OCI-M2 (cell line): ENCODE results near the gene MBTPS1.

ENCODE experiments used
- DNase-seq: peaks from one replicate; lab custom pipeline; 2025; ENCODE audit not compliant: unreplicated experiment; lab: John Stamatoyannopoulos, UW

MBTPS1 gene

GRCh38 chr16:84040226-84040822, 76.4 kb downstream of the MBTPS1 start:
- no peak for DNase-seq

DNA sequence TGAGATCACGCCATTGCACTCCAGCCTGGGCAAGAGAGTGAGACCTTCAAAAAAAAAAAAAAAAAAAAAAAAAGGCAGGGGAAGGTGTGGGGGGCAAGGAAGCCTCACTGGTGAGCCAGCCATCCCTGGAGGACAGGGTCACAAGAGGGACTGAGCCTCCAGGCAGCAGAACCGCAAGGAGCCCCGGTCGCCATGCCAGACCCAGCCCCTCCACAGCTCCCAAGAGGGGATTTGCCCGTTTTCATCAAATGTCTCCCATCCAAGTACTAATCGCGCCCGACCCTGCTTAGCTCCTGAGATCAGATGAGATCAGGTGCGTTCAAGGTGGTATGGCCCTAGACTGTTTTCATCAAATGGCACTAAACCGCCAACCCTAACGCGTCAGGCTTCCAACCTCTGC, 77.0 kb downstream of the MBTPS1 start:
- DNase-seq = no peak

- DNase-seq = no peak
Observed at GRCh38 chr16:84038469-84038868, 78.3 kb downstream of the MBTPS1 start.

- DNase-seq = no peak
Observed at GRCh38 chr16:84036982-84037425, 79.7 kb downstream of the MBTPS1 start.

DNA sequence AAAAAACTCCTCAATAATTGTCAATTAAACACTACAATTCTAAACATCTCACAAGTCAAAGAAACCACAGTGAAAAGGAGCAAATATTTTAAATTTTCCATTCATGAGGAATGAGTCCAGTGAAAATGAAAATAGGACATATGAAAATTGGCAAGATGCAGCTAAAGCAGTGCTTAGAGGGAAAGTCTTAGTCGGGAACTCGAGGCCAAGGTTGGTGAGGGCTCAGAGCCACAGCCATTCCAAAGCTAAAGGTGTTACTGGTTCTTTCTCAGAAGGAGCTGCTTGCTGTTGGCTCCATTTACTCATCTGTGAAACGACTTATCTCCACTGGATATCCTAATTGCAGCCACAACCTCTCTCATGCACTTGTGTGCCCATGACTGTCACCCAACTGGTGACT, 80.6 kb downstream of the MBTPS1 start:
- DNase-seq = no peak

- DNase-seq = no peak
Observed at GRCh38 chr16:84034516-84034915, 82.2 kb downstream of the MBTPS1 start.

DNA sequence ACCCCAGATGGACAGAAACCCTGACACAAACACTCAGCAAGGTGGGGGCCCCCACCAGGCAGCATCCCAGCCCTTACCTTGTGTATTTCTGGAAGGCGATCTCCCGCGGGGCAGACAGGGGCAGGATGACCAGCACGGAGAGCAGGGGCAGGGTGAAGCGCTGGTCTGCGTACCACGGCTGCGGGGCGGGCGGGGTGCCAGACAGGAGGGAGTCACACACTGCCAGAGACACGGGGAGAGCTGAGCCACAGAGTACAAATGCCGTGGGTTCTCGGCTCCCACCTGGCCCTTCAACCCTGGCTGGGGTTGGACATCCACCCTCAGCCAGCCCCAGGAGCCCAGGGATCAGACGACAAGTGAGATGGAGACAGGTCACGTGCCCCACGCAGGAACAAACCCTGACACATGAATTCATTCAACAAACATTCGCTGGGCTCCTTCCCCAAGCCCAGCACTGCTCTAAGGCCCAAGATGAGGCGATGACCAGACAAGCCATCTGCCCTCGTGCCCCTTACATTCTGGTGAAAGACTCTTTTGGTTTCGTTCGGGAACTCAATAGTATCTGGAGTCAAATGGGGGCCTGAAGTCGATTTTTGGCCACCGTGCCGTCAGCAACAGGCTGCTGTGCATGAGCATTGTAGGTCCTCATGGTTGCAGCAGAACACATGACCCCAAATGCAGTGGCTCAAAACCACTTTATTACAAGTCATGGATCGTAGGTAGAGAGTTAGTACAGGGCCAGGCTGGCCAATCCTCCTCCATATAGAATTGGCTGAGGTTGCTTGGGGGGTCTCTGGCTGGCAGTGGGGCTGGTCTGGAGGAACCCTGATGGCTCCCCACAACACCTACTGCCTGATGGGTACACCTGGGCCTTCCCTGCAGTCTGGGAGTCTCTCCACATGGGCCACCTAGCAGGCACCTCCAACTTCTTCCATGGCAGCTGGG, 83.2 kb downstream of the MBTPS1 start:
- DNase-seq = no peak

DNA sequence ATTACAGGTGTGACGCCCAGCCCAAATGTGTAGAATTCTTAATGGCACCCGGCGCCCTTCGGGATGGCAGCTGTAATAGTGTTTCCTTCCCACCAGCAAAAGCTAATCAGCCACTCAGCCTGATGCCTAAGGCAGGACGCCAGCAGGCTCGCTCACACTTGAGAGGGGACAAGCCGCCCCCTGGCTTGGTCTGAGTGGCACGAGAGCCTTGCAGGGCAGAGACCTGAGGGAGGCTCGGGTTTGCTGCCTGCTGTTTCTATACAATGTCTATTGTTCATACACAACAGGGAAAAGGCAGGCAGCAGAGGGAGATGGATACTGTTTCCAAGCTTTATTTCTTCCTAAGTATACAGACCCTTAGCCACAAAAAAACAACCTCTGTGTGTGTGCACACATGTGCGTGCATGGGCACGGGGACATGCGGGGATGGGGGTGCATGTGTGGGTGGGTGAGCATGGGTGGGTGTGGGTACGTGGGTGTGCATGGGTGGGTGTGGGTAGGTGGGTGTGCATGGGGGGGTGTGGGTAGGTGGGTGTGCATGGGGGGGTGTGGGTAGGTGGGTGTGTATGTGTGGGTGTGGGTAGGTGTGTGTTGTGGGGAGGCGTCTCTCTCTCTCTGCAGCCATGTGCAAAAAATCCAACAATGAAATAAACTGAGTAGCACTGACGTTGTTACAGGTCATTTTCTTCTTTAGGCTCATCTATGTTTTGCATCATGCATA, 84.1 kb downstream of the MBTPS1 start:
- DNase-seq = no peak

DNA sequence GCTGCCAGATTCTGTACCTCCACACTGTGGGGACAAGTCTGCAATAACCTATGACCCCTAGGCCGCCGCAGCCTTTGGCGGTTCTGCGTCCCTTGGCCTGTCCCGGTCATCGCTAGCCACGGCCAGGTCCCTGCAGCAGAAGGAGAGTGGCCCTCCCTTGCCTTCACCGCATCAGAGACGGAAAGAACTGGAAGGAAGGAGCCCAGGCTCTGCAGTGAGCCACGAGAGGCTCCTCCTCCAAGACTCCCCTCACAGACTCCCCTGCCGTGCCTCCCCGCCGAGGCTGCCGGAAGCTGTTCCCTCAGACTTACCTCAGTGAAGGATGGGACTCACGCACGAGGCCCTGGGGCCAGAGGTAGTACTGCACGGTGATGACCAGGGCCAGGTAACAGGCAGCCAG, 85.2 kb downstream of the MBTPS1 start:
- no peak for DNase-seq

GRCh38 chr16:84029297-84030047, 87.3 kb downstream of the MBTPS1 start:
- no peak for DNase-seq

DNA sequence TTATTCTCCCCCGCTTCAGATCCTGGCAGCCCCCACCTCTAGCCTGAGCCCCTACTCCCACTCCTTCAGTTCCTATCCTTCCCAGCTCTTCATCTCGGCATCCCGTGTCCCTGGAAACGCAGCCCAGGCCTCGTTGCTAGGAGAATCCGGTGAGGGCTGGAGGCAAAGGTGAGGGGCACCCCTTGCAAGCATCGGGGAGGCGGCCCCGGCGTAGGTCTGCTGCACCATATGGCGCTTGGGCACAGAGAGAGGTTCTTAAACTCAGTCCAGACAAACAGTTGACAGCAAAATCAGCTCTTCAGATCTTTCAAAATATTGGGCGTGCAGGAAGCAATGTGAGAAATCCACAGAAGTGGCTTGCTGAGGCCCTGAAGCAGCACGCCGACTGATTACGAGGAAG, 89.1 kb downstream of the MBTPS1 start:
- no peak for DNase-seq

GRCh38 chr16:84026606-84027005, 90.1 kb downstream of the MBTPS1 start:
- DNase-seq = no peak

- DNase-seq = no peak
Observed at GRCh38 chr16:84024854-84025253, 91.9 kb downstream of the MBTPS1 start.

DNA sequence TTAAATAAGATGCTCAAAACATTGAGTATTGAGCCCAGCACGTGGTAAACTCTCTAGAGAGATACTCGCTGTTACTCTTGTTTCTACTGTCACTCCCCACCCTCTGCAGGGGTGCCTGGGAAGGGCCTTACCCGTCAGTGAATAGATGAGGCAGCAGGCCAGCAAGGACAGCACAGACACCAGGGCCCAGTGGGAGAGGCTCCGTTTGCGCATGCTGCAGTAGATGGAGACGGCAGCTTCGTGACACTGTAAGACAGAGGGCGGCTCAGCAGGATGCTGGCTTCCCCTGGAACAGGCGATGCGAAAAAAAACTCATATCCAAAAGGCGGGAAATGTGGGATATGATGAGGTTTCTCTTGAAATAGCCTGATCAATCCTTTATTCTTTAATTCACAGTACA, 94.1 kb downstream of the MBTPS1 start:
- no peak for DNase-seq

DNA sequence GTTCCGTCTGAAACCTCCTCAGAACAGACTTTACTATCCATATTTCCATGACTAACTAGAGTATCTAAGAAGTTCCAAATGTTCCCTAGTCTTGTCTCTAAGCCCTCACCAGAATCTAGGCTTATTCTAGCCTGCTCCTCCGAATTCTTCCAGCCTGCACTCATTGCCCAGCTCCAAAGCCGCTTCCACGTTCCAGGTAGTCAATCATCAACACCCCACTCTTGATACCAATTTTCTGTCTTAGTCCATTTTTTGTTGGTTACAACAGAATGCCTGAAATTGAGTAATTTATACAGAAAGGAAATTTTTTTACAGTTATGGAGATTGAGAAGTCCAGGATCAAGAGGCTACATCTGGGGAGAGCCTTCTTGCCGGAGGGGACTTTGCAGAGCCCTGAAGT, 95.3 kb downstream of the MBTPS1 start:
- no peak for DNase-seq

DNA sequence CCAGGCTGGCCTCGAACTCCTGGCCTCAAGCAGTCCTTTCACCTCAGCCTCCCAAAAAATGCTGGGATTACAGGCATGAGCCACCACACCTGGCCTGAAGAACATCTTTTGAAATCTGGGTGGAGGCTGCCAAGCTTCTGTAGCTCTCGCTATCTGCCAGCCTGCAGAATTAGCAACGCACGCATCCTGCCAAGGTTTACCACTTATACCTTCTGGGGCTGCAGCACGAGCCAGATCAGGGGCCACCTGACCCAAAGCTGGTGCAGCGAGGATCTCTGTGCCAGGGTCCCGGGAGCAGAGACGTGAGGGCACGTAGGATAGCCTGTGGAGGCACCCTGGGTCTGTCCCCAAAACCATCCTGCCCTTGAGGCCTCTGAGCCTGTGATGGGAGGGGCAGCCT, 96.4 kb downstream of the MBTPS1 start:
- DNase-seq = no peak

GRCh38 chr16:84018710-84019109, 98.0 kb downstream of the MBTPS1 start:
- no peak for DNase-seq

DNA sequence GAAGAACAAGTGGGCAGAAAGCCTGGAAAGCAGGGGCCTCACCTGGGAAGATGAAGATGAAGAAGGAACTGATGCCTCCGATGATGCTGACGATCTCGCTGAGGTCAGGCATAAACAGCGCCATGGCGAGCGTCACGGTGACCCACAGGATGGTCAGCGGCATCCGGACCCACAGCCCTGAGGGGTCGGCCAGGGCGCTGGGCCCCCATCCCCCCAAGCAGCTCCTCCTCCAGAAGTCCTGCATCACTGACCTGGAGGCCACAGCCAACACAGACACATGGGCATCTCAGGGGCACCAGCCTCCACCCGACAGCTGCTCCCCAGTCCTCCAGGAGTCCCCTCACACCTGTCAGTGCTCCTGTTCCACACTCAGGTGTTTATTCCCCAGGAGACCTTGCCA, 100.3 kb downstream of the MBTPS1 start:
- no peak for DNase-seq

GRCh38 chr16:84015399-84015798, 101.3 kb downstream of the MBTPS1 start:
- DNase-seq = no peak

GRCh38 chr16:84014570-84015327, 102.0 kb downstream of the MBTPS1 start:
- DNase-seq = no peak
